ENCODE results near the gene CRTC3.
A peak's percentile ranks its signal among the peaks of the same experiment; 100 is the strongest.

The CRTC3 gene

GRCh38 chr15:90564590-90564989 is 34.9 kb downstream of the CRTC3 start:
- DNase-seq = no peak

- no peak for DNase-seq
Observed at GRCh38 chr15:90565866-90566265, 36.1 kb downstream of the CRTC3 start.

GRCh38 chr15:90570643-90571042 is 40.9 kb downstream of the CRTC3 start:
- DNase-seq = no peak

- no peak for DNase-seq
Observed at GRCh38 chr15:90571063-90571541, 41.4 kb downstream of the CRTC3 start.

GRCh38 chr15:90572893-90573292 is 43.2 kb downstream of the CRTC3 start:
- no peak for DNase-seq

DNA sequence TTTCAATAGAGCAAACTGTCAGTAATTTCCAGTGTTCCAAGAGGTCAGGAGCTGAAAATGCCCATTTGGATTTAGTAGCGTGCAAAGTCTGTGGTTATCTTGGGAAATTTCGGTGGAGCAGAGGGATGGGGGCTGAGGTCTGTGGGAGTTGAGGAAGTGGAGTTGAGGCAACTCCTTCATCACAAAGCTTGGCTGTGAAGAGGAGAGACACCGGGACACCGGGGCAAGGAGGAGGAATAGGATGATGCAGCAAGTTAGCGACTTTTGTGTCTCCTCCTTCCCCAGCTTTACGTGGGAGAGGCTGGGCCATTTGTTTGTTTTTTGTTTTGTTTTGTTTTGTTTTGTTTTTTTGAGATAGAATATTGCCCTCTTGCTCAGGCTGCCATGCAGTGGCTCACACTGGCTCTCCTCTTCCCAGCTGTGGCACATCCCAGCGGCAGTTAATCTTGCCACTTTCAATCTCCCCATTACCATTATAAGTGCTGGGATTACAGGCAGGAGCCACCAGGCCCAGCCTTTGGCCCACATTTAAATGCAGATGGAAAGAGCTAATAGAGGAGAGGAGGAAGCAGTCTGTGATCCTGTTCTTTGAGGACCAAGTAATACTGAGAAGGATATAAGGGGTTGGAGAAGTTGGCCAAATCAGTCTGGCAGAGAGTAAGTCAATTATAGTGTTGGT is 47.1 kb downstream of the CRTC3 start:
- DNase-seq = no peak

DNA sequence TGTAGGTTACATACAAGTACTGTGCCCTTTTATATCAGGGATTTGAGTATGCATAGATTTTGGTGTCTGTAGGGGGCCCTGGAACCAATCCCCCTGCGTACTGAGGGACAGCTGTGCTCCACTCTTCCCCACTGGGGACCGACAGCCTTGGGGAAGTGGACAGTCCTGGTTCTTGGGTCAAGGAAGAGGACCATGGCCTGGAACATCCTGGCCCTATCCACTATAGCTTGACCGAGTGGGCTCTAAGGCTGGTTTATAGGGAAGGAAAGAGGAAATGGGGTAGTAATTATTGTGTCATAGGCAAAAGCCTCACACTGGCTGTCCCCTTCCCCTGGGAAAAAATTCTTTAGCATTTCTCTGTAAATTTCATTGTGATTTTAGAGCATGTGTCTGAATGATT is 49.5 kb downstream of the CRTC3 start:
- DNase-seq = no peak

DNA sequence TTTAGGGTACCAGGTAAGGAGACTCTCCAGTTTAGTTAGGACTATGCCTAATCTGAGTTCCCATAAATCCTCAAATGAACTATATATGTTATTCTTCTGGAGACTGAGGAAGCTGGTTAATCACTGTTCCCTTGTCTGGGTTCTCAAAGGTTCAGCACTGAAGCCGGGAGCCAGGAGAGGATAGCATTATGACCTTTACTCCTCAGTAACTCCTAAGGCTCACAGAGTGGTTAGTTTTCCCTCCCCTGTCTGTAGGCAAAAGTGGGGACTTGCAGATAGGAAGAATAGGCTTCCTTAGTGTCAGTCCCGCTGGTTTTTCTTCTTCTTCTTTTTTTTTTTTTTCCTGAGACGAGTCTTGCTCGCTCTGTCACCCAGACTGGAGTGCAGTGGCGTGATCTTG is 50.4 kb downstream of the CRTC3 start:
- no peak for DNase-seq

GRCh38 chr15:90580541-90580940 is 50.8 kb downstream of the CRTC3 start:
- no peak for DNase-seq

GRCh38 chr15:90580946-90581345 is 51.2 kb downstream of the CRTC3 start:
- no peak for DNase-seq

DNA sequence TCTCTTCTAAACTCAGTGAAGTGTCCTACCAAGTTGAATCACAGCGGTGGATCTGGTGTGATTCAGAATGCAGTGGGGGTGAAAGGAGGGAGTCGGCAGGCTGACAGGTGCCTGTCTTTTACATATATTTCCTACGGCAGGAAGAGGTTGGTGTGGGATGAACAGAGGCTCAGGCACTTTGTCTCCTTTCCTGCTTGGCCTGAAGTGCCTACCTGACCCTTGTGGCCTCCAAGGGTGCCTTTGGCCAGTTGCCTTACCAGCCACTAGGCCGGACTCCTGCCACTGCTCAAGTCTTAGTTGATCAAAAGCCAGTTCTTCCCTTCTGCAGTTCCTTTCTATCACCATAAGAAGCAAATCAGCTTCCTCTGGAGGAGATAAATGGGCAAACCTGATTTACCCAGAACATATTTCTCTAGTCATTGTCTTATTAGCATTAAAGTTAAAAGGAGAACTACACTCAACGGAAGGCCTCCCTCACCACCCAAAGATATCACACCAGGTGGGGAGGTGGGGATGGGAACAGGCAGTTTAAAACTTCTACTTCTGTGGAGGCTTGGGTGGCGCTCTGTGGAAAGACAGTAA is 52.1 kb downstream of the CRTC3 start:
- DNase-seq = no peak

- DNase-seq = no peak
Observed at GRCh38 chr15:90582553-90582952, 52.8 kb downstream of the CRTC3 start.

- no peak for DNase-seq
Observed at GRCh38 chr15:90583471-90584252, 53.9 kb downstream of the CRTC3 start.

DNA sequence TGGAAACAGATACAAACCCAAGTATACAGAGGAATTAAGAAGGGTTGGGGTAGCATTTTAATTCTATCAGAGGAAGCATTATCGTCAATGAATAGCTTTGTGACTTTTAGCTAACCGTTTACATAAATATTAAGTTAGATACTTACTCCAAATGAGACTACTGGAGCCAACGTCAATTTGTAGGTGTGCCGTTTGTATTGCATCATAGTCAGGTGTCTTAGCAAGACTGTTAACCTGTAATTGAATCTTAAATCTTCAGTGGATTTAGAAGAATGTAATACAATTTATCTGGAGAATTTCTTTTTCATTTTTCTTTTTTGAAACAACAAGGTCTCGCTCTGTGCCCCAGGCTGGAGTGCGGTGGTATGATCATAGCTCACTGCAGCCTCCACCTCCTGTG is 55.1 kb downstream of the CRTC3 start:
- no peak for DNase-seq

DNA sequence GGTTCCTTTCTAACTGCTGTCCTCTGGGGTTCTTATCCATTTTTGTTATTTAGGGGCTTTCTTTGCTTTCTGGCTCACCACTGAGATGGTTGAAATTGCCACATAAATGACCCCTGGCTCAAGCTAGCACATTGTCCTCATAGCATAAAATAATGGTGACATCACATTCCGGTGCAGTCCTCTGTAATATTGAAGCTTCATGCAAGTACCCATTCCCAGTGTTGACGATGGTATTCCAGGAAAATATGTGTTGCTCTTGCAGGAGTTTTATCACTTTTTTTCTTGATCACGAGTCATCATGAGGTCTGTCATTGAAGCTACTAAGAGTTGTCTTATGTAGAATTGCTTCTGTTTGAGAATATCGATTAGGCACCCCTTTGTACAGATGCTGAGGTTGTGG is 56.1 kb downstream of the CRTC3 start:
- no peak for DNase-seq

- DNase-seq = no peak
Observed at GRCh38 chr15:90586948-90587347, 57.2 kb downstream of the CRTC3 start.

DNA sequence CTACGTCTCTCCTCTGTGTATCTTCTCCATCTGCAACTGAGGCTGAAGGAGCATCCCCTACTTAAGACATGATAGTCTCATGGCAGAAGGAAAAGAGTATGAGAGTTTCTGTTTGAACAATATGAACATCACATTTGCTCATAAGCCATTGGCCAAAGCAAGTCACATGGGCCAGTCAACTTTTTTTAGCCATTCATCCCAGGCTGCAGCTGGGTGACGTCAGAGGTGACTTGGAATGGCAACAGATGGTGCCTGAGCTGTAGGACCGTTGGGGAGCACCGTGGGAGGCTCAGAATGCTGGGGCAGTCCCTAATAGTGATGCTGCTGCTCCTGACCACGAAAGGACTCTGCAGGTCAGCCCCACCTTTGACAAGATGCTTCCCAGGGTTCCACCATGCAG is 58.7 kb downstream of the CRTC3 start:
- no peak for DNase-seq

GRCh38 chr15:90591524-90591923 is 61.8 kb downstream of the CRTC3 start:
- no peak for DNase-seq

DNA sequence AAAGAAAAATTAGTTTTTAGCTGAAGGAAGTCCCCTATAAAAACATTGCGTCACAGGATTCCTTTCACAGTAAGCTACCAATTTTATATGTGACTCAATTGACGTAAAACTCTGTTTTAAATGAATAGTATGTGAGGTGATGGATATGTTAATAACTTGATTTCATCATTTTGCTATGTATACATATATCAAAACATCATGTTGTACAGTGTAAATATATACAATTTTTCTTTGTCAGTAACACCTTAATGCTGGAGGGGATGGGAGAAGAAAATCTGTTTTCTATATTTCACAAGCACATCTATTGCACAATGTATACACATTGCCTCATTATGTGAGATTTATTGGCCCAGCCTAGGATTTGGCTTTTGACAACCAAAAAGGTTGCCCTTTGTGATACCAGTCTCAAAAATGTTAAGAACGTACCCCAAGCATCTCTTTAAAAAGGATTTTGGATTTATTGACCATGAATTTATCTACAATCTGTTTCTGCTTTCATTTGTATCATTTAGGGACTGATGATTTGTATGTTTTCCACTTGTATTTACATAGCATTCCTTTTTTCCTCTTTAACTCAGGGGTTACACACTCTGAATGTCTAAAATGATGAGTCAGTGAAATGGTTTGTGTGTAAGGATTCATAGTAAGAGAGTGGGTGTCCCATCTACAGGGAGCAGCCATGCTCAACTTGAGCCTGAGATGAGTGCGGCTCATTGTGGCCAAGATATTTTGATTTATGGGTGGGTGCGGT is 62.6 kb downstream of the CRTC3 start:
- no peak for DNase-seq

DNA sequence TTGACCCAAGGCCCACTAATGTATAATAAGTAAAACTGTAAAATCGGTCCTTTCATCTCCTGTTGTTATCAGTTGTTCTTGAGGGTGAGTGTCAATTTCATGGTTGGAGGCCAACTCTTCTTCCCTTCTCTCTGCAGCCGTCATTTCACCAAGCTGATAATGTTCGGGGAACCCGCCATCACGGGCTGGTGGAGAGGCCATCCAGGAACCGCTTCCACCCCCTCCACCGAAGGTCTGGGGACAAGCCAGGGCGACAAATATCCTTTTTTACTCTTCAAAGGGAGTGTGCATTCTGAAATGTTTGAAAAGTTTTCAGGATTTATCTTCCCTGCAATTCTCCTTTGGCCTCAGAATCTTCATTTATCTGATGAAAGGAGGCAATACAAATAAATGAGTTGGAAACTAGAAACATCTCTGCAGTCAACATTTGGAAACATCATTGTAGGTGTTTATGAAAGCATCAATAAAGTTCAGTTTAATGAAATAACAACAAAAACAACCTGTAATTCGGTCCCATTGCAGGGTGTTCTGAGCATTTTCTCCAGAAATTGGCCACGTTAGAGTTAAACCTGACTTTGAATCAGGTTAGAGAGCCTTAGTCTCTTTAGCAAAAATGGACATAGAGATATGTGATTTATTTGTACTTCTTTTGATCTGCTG is 63.9 kb downstream of the CRTC3 start:
- DNase-seq = no peak

DNA sequence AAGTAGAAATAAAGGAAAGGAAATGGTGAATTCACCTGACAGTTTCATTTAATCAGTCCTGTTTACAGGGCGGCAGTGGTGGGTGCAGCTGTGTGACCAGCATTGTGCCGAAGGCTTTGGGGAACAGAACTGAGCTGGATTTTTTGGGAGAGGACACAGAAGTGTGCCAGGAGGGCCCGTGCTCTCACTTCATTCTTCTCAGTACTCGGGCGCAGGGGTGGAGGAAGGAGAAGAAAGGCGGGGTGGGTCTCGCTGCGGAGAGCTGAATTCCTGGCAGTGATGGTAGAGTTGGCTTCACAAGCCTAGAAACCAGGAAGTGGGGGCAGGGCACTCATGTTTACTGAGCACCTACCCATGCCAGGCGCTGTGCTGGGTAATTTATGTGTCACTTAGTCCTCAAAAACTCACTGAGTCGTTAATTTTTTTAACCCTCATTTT is 64.6 kb downstream of the CRTC3 start:
- peak; percentile 95 for DNase-seq

DNA sequence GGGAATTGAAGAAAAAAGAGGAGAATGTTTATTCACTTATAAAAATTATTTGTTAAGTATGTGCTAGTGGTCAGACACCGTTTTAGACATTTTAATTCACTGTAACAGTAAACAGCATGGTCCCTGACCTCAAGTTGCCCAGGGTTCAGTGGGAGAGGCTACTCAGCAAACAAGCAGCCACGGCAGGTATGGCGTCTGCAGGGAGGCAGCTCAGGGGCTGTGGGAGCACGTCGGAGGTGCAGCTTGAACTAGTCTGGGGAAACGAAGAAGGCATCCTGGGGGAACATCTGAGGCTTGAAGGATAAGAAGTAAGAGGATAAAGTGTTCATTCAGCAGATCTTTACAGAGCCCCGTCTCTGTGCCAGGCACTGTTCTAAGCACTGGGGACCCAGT is 66.0 kb downstream of the CRTC3 start:
- no peak for DNase-seq

GRCh38 chr15:90596943-90597342 is 67.2 kb downstream of the CRTC3 start:
- no peak for DNase-seq
